ENCODE results near the gene CYFIP2.

GRCh38 chr5:157267761-157268480 is 2.0 kb downstream of the CYFIP2 start:
- TF ChIP-seq, protein P1, sequence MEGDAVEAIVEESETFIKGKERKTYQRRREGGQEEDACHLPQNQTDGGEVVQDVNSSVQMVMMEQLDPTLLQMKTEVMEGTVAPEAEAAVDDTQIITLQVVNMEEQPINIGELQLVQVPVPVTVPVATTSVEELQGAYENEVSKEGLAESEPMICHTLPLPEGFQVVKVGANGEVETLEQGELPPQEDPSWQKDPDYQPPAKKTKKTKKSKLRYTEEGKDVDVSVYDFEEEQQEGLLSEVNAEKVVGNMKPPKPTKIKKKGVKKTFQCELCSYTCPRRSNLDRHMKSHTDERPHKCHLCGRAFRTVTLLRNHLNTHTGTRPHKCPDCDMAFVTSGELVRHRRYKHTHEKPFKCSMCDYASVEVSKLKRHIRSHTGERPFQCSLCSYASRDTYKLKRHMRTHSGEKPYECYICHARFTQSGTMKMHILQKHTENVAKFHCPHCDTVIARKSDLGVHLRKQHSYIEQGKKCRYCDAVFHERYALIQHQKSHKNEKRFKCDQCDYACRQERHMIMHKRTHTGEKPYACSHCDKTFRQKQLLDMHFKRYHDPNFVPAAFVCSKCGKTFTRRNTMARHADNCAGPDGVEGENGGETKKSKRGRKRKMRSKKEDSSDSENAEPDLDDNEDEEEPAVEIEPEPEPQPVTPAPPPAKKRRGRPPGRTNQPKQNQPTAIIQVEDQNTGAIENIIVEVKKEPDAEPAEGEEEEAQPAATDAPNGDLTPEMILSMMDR (IDR thresholded peaks at IDR 0.05): no peak
- no peak for TF ChIP-seq POLR2AphosphoS5 (IDR thresholded peaks at IDR 0.05; ENCODE audit: insufficient read depth in 1 of 2, low read depth in 1 of 2)
